Adrenal gland (tissue), 5 donors: Measurements from ENCODE around the gene SYCE3.

Source experiments
- CTCF ChIP-seq, 6 experiments: fragments of 450-650 bp in 4 of 6; fragments of 200-600 bp in 2 of 6; sonication (generic) in 1 of 6; IDR thresholded peaks; 1 replicate in 5 of 6; 2 replicates in 1 of 6; pipeline versions ENCODE4 v1.5.1 to v1.8.0; 2016 to 2021; ENCODE audit warnings: antibody characterized with exemption in 6 of 6, mild to moderate bottlenecking in 2 of 6, moderate library complexity in 1 of 6
- POLR2A ChIP-seq, 2 donors: fragments of 450-650 bp; IDR thresholded peaks; one replicate each; pipeline ENCODE4 v1.6.1; 2017; ENCODE audit warnings: antibody characterized with exemption in 2 of 2, mild to moderate bottlenecking in 2 of 2, moderate library complexity in 1 of 2
- donor health status: DM: no; HTN: no; CAD: no.

- no peak for TF ChIP-seq POLR2A (IDR thresholded peaks at IDR 0.05)
- TF ChIP-seq CTCF (IDR thresholded peaks at IDR 0.05): no peak
These were observed 41.0 kb upstream of the SYCE3 start for GRCh38 chr22:50603511-50604255.
